HepG2 (cell line): Measurements from ENCODE around the gene CSTB. TPM values are rescaled to one million over a fixed set of nuclear protein-coding genes. Genes with fewer than 3 reads are reported as not detected.

Experiments
- IKZF1 ChIP-seq: fragments of 450-650 bp; IDR thresholded peaks from 2 replicates; pipeline ENCODE4 v1.7.1; 2016
- MED13 ChIP-seq: sonication (generic); formaldehyde crosslinking; IDR thresholded peaks from 2 replicates; pipeline ENCODE4 v1.5.0; 2020; ENCODE audit warnings: missing genetic modification reagents
- MEF2D ChIP-seq: sonication (generic); formaldehyde crosslinking; IDR thresholded peaks from 2 replicates; pipeline ENCODE4 v1.5.1; 2020; ENCODE audit warnings: mild to moderate bottlenecking, missing genetic modification reagents
- ONECUT2 ChIP-seq: sonication (generic); formaldehyde crosslinking; IDR thresholded peaks from 2 replicates; pipeline ENCODE4 v1.4.0; 2020; ENCODE audit warnings: missing genetic modification reagents
- TBP ChIP-seq: sonication (generic); formaldehyde crosslinking; IDR thresholded peaks from 2 replicates; pipeline ENCODE4 v1.5.0; 2020; ENCODE audit warnings: missing genetic modification reagents
- ZSCAN20 ChIP-seq: sonication (generic); formaldehyde crosslinking; IDR thresholded peaks from 2 replicates; pipeline ENCODE4 v1.4.0; 2020; ENCODE audit warnings: missing genetic modification reagents, mild to moderate bottlenecking, borderline replicate concordance
- polyA plus RNA-seq, 8 experiments: library from polyadenylated mRNA; depleted of rRNA in 3 of 8; stranded (reverse) in 7 of 8; unstranded in 1 of 8; fragments of >200 nt; fragmentation: Illumina TruSeq in 4 of 8; extraction: Trizol in 4 of 8; gene quantifications; 2 replicates each; pipeline versions ENCODE4 v1.2.1 to v1.2.3, GENCODE V29; 2011 to 2016; ENCODE audit warnings: low read depth in 4 of 8, missing spikeins in 1 of 8, mixed read lengths in 1 of 8; ENCODE audit not compliant: insufficient read depth in 1 of 8
- total RNA-seq, 5 experiments: library from RNA; depleted of rRNA; stranded (reverse); fragments of >200 nt; fragmentation: Illumina TruSeq; extraction: Trizol; gene quantifications; 2 replicates each; pipeline ENCODE4 v1.2.3, GENCODE V29; 2016; ENCODE audit warnings: low read depth in 1 of 5
- TF ChIP-seq, protein P1 (sequence below): sonication (generic); formaldehyde crosslinking; conservative IDR thresholded peaks from 2 replicates; pipeline ENCODE4 v1.8.1; 2023; ENCODE audit warnings: missing genetic modification reagents
- TF ChIP-seq, protein P2 (sequence below): sonication (generic); formaldehyde crosslinking; IDR thresholded peaks from 2 replicates; pipeline ENCODE4 v1.9.0; 2022; ENCODE audit warnings: low read depth, missing genetic modification reagents
- TF ChIP-seq, protein P3 (sequence below), 2 experiments: fragments of 450-650 bp in 1 of 2; sonication (generic) in 1 of 2; formaldehyde crosslinking in 1 of 2; IDR thresholded peaks; 2 replicates each; pipeline versions ENCODE4 v1.6.1 to v1.8.0; 2016 to 2022; ENCODE audit warnings: antibody characterized with exemption in 1 of 2, mild to moderate bottlenecking in 1 of 2, missing genetic modification reagents in 1 of 2
- TF ChIP-seq, protein P4 (sequence below): sonication (generic); formaldehyde crosslinking; IDR thresholded peaks from 2 replicates; pipeline ENCODE4 v1.9.0; 2021; ENCODE audit warnings: missing genetic modification reagents, mild to moderate bottlenecking, borderline replicate concordance
- TF ChIP-seq, protein P5 (sequence below): sonication (generic); formaldehyde crosslinking; IDR thresholded peaks from 2 replicates; pipeline ENCODE4 v1.4.0; 2020; ENCODE audit warnings: missing genetic modification reagents, borderline replicate concordance

Gene CSTB
- total and polyA plus RNA-seq, 2 of the 13 experiments (the other 11 are each of a cell fraction or from before 2014, with no cell fraction given), result 11.7 to 94.1 TPM

DNA sequence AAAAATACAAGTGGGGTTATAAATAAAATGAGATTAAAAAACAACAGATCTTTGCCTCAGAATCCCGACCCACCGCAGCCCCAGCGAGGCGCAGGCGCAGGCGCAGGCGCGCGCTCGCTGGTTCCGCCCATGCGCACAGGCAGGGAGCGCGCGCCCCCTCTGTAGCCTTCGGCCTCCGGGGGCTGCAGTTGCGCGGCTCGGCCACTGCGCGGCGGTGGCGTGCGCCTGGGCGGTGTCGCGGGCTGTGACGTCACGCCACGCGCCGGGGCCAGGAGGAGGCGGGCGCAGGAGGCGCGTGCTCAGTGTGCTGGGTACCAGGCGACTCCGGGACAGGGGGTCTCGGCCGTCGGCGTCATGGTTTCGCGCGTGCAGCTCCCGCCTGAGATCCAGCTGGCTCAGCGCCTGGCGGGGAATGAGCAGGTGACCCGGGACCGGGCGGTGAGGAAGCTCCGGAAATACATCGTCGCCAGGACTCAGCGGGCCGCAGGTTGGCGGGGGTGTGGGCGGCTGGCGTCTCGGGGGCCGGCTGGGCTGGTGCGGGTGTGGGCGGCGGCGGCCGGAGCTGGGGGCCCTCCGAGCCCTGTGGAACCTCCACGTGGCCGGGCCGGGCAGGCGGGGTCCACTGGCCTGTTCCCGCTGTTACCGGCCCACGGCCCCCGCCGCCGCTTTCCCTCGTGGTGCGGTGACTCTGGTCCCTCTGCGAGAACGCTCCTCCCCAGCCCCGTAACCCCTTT is 13.3 kb upstream of the CSTB start, which contains the start of gene RRP1 (continued):
- TF ChIP-seq, protein P1, sequence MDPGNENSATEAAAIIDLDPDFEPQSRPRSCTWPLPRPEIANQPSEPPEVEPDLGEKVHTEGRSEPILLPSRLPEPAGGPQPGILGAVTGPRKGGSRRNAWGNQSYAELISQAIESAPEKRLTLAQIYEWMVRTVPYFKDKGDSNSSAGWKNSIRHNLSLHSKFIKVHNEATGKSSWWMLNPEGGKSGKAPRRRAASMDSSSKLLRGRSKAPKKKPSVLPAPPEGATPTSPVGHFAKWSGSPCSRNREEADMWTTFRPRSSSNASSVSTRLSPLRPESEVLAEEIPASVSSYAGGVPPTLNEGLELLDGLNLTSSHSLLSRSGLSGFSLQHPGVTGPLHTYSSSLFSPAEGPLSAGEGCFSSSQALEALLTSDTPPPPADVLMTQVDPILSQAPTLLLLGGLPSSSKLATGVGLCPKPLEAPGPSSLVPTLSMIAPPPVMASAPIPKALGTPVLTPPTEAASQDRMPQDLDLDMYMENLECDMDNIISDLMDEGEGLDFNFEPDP (CRISPR knock-in tag), result no peak
- TF ChIP-seq TBP (CRISPR knock-in tag), result no peak
- TF ChIP-seq, protein P2, sequence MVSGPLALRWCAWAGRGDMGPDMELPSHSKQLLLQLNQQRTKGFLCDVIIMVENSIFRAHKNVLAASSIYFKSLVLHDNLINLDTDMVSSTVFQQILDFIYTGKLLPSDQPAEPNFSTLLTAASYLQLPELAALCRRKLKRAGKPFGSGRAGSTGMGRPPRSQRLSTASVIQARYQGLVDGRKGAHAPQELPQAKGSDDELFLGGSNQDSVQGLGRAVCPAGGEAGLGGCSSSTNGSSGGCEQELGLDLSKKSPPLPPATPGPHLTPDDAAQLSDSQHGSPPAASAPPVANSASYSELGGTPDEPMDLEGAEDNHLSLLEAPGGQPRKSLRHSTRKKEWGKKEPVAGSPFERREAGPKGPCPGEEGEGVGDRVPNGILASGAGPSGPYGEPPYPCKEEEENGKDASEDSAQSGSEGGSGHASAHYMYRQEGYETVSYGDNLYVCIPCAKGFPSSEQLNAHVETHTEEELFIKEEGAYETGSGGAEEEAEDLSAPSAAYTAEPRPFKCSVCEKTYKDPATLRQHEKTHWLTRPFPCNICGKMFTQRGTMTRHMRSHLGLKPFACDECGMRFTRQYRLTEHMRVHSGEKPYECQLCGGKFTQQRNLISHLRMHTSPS (CRISPR knock-in tag), result no peak
- TF ChIP-seq, protein P3, sequence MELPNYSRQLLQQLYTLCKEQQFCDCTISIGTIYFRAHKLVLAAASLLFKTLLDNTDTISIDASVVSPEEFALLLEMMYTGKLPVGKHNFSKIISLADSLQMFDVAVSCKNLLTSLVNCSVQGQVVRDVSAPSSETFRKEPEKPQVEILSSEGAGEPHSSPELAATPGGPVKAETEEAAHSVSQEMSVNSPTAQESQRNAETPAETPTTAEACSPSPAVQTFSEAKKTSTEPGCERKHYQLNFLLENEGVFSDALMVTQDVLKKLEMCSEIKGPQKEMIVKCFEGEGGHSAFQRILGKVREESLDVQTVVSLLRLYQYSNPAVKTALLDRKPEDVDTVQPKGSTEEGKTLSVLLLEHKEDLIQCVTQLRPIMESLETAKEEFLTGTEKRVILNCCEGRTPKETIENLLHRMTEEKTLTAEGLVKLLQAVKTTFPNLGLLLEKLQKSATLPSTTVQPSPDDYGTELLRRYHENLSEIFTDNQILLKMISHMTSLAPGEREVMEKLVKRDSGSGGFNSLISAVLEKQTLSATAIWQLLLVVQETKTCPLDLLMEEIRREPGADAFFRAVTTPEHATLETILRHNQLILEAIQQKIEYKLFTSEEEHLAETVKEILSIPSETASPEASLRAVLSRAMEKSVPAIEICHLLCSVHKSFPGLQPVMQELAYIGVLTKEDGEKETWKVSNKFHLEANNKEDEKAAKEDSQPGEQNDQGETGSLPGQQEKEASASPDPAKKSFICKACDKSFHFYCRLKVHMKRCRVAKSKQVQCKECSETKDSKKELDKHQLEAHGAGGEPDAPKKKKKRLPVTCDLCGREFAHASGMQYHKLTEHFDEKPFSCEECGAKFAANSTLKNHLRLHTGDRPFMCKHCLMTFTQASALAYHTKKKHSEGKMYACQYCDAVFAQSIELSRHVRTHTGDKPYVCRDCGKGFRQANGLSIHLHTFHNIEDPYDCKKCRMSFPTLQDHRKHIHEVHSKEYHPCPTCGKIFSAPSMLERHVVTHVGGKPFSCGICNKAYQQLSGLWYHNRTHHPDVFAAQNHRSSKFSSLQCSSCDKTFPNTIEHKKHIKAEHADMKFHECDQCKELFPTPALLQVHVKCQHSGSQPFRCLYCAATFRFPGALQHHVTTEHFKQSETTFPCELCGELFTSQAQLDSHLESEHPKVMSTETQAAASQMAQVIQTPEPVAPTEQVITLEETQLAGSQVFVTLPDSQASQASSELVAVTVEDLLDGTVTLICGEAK (IDR thresholded peaks at IDR 0.05), result no peak
- TF ChIP-seq, protein P3 (CRISPR knock-in tag; IDR thresholded peaks at IDR 0.05), result no peak; the same call in 1 of the 2 replicates
- no peak for TF ChIP-seq IKZF1
- TF ChIP-seq, protein P4, sequence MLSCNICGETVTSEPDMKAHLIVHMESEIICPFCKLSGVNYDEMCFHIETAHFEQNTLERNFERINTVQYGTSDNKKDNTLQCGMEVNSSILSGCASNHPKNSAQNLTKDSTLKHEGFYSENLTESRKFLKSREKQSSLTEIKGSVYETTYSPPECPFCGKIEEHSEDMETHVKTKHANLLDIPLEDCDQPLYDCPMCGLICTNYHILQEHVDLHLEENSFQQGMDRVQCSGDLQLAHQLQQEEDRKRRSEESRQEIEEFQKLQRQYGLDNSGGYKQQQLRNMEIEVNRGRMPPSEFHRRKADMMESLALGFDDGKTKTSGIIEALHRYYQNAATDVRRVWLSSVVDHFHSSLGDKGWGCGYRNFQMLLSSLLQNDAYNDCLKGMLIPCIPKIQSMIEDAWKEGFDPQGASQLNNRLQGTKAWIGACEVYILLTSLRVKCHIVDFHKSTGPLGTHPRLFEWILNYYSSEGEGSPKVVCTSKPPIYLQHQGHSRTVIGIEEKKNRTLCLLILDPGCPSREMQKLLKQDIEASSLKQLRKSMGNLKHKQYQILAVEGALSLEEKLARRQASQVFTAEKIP, result no peak
- no peak for TF ChIP-seq ONECUT2
- TF ChIP-seq MEF2D (CRISPR knock-in tag), result no peak
- TF ChIP-seq MED13 (CRISPR knock-in tag), result no peak
- TF ChIP-seq ZSCAN20 (CRISPR knock-in tag), result no peak
- TF ChIP-seq, protein P5, sequence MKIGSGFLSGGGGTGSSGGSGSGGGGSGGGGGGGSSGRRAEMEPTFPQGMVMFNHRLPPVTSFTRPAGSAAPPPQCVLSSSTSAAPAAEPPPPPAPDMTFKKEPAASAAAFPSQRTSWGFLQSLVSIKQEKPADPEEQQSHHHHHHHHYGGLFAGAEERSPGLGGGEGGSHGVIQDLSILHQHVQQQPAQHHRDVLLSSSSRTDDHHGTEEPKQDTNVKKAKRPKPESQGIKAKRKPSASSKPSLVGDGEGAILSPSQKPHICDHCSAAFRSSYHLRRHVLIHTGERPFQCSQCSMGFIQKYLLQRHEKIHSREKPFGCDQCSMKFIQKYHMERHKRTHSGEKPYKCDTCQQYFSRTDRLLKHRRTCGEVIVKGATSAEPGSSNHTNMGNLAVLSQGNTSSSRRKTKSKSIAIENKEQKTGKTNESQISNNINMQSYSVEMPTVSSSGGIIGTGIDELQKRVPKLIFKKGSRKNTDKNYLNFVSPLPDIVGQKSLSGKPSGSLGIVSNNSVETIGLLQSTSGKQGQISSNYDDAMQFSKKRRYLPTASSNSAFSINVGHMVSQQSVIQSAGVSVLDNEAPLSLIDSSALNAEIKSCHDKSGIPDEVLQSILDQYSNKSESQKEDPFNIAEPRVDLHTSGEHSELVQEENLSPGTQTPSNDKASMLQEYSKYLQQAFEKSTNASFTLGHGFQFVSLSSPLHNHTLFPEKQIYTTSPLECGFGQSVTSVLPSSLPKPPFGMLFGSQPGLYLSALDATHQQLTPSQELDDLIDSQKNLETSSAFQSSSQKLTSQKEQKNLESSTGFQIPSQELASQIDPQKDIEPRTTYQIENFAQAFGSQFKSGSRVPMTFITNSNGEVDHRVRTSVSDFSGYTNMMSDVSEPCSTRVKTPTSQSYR (CRISPR knock-in tag), result no peak
